Measurements from ENCODE around the gene PTK6. TPM values are rescaled to one million over a fixed set of nuclear protein-coding genes. Genes with fewer than 3 reads are reported as not detected.

Gene PTK6
- total and polyA plus RNA-seq, 9 donors = 0.07 to 0.46 (median 0.12) TPM; not detected in 2

GRCh38 chr20:63520934-63521601 lies 16.1 kb downstream of the PTK6 start:
- WGBS, 3 donors = 1% methylated on average over 29 to 68 of the region's 68 CpGs
- peak; percentile 71 to 86 (median 81) for DNase-seq
- Histone ChIP-seq H3K4me3 (peak overlapping the region; percentile 69), H3K27me3 (no peaks in the 10 kb centered on the region), H3K27ac (peak overlapping the region; percentile 54 to 92), H3K9me3 (no peaks in the 10 kb centered on the region), H3K4me1 (ENCODE audit: insufficient read depth) (peaks cover 10% of the 10 kb centered on the region), H3K36me3 (no peaks in the 10 kb centered on the region)
- intact Hi-C loops (cut with DNase I) = no loop called here
- TF ChIP-seq EP300 (IDR thresholded peaks at IDR 0.05) = no peak
- no peak for TF ChIP-seq POLR2A (IDR thresholded peaks at IDR 0.05)
- TF ChIP-seq CTCF (IDR thresholded peaks at IDR 0.05) = no peak

GRCh38 chr20:63520504-63520933 lies 16.7 kb downstream of the PTK6 start, which contains the start of gene PPDPF:
PPDPF (plus strand) TSS chr20:63520765; CDS start chr20:63521309, 544 bp downstream.
- peak; percentile 81 to 91 (median 89) for DNase-seq
- Histone ChIP-seq H3K27ac (peak within 1 kb of the TSS; percentile 54 to 92), H3K27me3 (no peaks in the 10 kb centered on the region), H3K36me3 (no peaks in the 10 kb centered on the region), H3K4me1 (ENCODE audit: insufficient read depth) (peaks cover 10% of the 10 kb centered on the region), H3K9me3 (no peaks in the 10 kb centered on the region), H3K4me3 (peak within 1 kb of the TSS; percentile 69)
- TF ChIP-seq POLR2A (IDR thresholded peaks at IDR 0.05) (peak; percentile 93), EP300 (IDR thresholded peaks at IDR 0.05) (no peak)
- intact Hi-C loops (cut with DNase I) = no loop called here
- 0 to 1% (median 0%) methylated on average over 32 to 64 of the region's 64 CpGs for WGBS, 3 donors

- Histone ChIP-seq H3K36me3 (no peaks in the 10 kb centered on the region), H3K4me1 (ENCODE audit: insufficient read depth) (peaks cover 10% of the 10 kb centered on the region), H3K4me3 (peak overlapping the region; percentile 69), H3K27me3 (no peaks in the 10 kb centered on the region), H3K27ac (peak overlapping the region; percentile 15 to 92), H3K9me3 (no peaks in the 10 kb centered on the region)
- TF ChIP-seq EP300 (IDR thresholded peaks at IDR 0.05) = no peak
- TF ChIP-seq CTCF (IDR thresholded peaks at IDR 0.05) = peak in 2 of 3 donors; percentile 35 to 44
- TF ChIP-seq POLR2A (IDR thresholded peaks at IDR 0.05) = no peak
- 1% methylated on average over 50 to 72 of the region's 72 CpGs for WGBS, 3 donors
- intact Hi-C loops (cut with DNase I) = no loop called here
- peak; percentile 67 to 82 (median 81) for DNase-seq
Measured at GRCh38 chr20:63519668-63520503, 17.3 kb downstream of the PTK6 start.

GRCh38 chr20:63518946-63519667 lies 18.1 kb downstream of the PTK6 start:
- Histone ChIP-seq H3K27me3 (no peaks in the 10 kb centered on the region), H3K36me3 (no peaks in the 10 kb centered on the region), H3K4me3 (peak overlapping the region; percentile 69), H3K4me1 (ENCODE audit: insufficient read depth) (peaks cover 10% of the 10 kb centered on the region), H3K27ac (peak overlapping the region in 1 of 2 donors; percentile 92), H3K9me3 (no peaks in the 10 kb centered on the region)
- DNase-seq = peak in 3 of 5 donors; percentile 50 to 59 (median 54)
- intact Hi-C loops (cut with DNase I) = no loop called here
- WGBS, 3 donors = 57 to 76% (median 69%) methylated on average over 31 to 32 of the region's 32 CpGs
- TF ChIP-seq POLR2A (IDR thresholded peaks at IDR 0.05) (no peak), CTCF (IDR thresholded peaks at IDR 0.05) (no peak), EP300 (IDR thresholded peaks at IDR 0.05) (no peak)
